Vagina (tissue), 2 donors: ENCODE data around the gene ZRANB3.
"Not testable (repeated sequence)": the region's sequence is repeated elsewhere in the genome, so short reads cannot be mapped to it uniquely, and the experiment has no call there.

Experiments
- POLR2A ChIP-seq, 2 donors: fragments of 450-650 bp; IDR thresholded peaks; one replicate each; pipeline ENCODE4 v1.6.1; 2017; ENCODE audit warnings: antibody characterized with exemption in 2 of 2, mild to moderate bottlenecking in 2 of 2, moderate library complexity in 2 of 2
- POLR2AphosphoS5 ChIP-seq, 2 donors: sonication (generic); formaldehyde crosslinking; IDR thresholded peaks; one replicate each; pipeline ENCODE4 v1.9.0; 2017; ENCODE audit warnings: antibody characterized with exemption in 2 of 2, mild to moderate bottlenecking in 2 of 2, low read depth in 1 of 2; ENCODE audit not compliant: insufficient read depth in 1 of 2
- TF ChIP-seq, protein P1 (sequence below), 3 experiments: fragments of 450-650 bp in 2 of 3; fragments of 200-600 bp in 1 of 3; sonication (generic) in 1 of 3; IDR thresholded peaks; one replicate each; pipeline ENCODE4 v1.5.1; 2017 to 2019; ENCODE audit warnings: antibody characterized with exemption in 3 of 3, mild to moderate bottlenecking in 2 of 3, moderate library complexity in 2 of 3

DNA sequence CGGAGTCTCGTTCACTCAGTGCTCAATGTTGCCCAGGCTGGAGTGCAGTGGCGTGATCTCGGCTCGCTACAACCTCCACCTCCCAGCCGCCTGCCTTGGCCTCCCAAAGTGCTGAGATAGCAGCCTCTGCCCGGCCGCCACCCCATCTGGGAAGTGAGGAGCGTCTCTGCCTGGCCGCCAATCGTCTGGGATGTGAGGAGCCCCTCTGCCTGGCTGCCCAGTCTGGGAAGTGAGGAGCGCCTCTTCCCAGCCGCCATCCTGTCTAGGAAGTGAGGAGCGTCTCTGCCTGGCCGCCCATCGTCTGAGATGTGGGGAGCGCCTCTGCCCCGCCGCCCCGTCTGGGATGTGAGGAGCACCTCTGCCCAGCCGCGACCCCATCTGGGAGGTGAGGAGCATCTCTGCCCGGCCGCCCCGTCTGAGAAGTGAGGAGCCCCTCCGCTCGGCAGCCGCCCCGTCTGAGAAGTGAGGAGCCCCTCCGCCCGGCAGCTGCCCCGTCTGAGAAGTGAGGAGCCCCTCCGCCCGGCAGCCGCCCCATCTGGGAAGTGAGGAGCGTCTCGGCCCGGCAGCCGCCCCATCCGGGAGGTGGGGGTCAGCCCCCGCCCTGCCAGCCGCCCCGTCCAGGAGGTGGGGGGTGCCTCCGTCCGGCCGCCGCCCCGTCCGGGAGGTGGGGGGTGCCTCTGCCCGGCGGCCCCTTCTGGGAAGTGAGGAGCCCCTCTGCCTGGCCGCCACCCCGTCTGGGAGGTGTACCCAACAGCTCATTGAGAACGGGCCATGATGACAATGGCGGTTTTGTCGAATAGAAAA, 425.3 kb downstream of the ZRANB3 start:
- TF ChIP-seq, protein P1, sequence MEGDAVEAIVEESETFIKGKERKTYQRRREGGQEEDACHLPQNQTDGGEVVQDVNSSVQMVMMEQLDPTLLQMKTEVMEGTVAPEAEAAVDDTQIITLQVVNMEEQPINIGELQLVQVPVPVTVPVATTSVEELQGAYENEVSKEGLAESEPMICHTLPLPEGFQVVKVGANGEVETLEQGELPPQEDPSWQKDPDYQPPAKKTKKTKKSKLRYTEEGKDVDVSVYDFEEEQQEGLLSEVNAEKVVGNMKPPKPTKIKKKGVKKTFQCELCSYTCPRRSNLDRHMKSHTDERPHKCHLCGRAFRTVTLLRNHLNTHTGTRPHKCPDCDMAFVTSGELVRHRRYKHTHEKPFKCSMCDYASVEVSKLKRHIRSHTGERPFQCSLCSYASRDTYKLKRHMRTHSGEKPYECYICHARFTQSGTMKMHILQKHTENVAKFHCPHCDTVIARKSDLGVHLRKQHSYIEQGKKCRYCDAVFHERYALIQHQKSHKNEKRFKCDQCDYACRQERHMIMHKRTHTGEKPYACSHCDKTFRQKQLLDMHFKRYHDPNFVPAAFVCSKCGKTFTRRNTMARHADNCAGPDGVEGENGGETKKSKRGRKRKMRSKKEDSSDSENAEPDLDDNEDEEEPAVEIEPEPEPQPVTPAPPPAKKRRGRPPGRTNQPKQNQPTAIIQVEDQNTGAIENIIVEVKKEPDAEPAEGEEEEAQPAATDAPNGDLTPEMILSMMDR (IDR thresholded peaks at IDR 0.05) = not testable (repeated sequence)
- TF ChIP-seq POLR2A (IDR thresholded peaks at IDR 0.05); POLR2AphosphoS5 (IDR thresholded peaks at IDR 0.05; ENCODE audit: insufficient read depth in 1 of 2, low read depth in 1 of 2): not testable (repeated sequence)
